ENCODE data around the gene ALB. TPM values are rescaled to one million over a fixed set of nuclear protein-coding genes. Genes with fewer than 3 reads are reported as not detected.
A peak's percentile ranks its signal among the peaks of the same experiment; 100 is the strongest.

The ALB gene
- total RNA-seq, 1 donor from 2014 or later, result 0.63 TPM

GRCh38 chr4:73443224-73443623 lies 39.1 kb downstream of the ALB start:
- Mint-ChIP-seq H3K27ac (no peak overlapping the region), H3K4me3 (no peak overlapping the region), H3K9me3 (no peaks in the 10 kb centered on the region), H3K27me3 (ENCODE audit: low read depth) (no peaks in the 10 kb centered on the region), H3K36me3 (no peaks in the 10 kb centered on the region), H3K4me1 (peaks cover 6% of the 10 kb centered on the region)
- TF ChIP-seq CTCF (IDR thresholded peaks at IDR 0.05; ENCODE audit: unreplicated experiment), result no peak
- DNase-seq (ENCODE audit: low spot score in 2 of 2, unreplicated experiment in 2 of 2), result no peak

GRCh38 chr4:73445383-73446335 lies 41.6 kb downstream of the ALB start:
- no peaks in the 10 kb centered on the region for H3K9me3 Mint-ChIP-seq
- no peaks in the 10 kb centered on the region for H3K36me3 Mint-ChIP-seq
- no peak for TF ChIP-seq CTCF (IDR thresholded peaks at IDR 0.05; ENCODE audit: unreplicated experiment)
- no peaks in the 10 kb centered on the region for H3K27me3 Mint-ChIP-seq (ENCODE audit: low read depth)
- no peak overlapping the region for H3K27ac Mint-ChIP-seq
- no peak overlapping the region for H3K4me3 Mint-ChIP-seq
- H3K4me1 Mint-ChIP-seq, result peaks cover 9% of the 10 kb centered on the region
- no peak for DNase-seq (ENCODE audit: low spot score in 2 of 2, unreplicated experiment in 2 of 2)

DNA sequence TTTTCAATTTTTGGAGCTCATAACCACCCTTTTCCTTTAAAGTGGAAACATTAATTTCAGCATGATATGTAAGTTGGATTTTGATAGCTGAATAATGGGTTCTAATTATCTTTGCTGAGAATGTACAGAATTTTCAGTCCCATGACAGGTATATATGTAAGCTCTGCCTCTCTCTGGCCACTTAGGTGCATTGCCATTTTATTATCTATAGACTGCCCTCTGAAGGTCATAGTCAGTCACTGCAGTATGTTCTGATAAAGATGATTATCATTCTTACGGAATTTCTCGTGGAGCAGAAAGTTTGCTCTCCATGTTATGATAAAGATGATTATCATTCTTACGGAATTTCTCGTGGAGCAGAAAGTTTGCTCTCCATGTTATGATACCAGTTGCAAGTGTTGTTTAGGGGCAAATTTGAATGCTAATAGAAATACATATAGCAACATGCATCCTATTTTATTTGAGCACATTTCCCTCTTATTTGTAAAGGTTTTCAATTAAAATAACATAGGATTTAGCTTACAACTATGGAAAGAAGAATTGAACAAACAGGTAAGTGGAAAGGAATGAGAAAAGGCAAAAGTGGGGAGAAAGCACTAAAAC lies 42.4 kb downstream of the ALB start:
- Mint-ChIP-seq H3K36me3 (no peaks in the 10 kb centered on the region), H3K4me3 (no peak overlapping the region), H3K27ac (no peak overlapping the region), H3K27me3 (ENCODE audit: low read depth) (no peaks in the 10 kb centered on the region), H3K9me3 (no peaks in the 10 kb centered on the region), H3K4me1 (peaks cover 11% of the 10 kb centered on the region)
- no peak for DNase-seq (ENCODE audit: low spot score in 2 of 2, unreplicated experiment in 2 of 2)
- peak; percentile 53 for TF ChIP-seq CTCF (IDR thresholded peaks at IDR 0.05; ENCODE audit: unreplicated experiment)

DNA sequence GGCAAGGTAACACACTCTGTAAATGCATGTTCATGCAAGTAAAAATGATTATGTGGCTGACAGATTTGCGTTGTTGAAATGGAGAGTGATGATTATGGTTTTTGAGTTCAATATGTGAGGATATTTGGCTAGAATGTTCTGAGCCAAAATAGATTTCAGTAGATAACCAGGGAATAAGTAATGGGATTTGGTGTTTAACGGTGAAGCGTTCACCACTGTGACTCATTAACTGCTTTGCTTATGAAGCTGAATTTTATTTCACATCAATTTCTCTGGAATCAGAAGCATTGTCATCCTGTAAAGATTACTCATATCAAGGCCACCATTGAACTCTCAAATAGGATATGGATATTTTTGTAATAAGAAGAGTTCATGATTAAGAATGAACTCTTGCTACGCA lies 43.6 kb downstream of the ALB start:
- Mint-ChIP-seq H3K27ac (no peak overlapping the region), H3K27me3 (ENCODE audit: low read depth) (no peaks in the 10 kb centered on the region), H3K9me3 (no peaks in the 10 kb centered on the region), H3K4me1 (peaks cover 13% of the 10 kb centered on the region), H3K36me3 (no peaks in the 10 kb centered on the region), H3K4me3 (no peak overlapping the region)
- no peak for DNase-seq (ENCODE audit: low spot score in 2 of 2, unreplicated experiment in 2 of 2)
- TF ChIP-seq CTCF (IDR thresholded peaks at IDR 0.05; ENCODE audit: unreplicated experiment), result no peak

DNA sequence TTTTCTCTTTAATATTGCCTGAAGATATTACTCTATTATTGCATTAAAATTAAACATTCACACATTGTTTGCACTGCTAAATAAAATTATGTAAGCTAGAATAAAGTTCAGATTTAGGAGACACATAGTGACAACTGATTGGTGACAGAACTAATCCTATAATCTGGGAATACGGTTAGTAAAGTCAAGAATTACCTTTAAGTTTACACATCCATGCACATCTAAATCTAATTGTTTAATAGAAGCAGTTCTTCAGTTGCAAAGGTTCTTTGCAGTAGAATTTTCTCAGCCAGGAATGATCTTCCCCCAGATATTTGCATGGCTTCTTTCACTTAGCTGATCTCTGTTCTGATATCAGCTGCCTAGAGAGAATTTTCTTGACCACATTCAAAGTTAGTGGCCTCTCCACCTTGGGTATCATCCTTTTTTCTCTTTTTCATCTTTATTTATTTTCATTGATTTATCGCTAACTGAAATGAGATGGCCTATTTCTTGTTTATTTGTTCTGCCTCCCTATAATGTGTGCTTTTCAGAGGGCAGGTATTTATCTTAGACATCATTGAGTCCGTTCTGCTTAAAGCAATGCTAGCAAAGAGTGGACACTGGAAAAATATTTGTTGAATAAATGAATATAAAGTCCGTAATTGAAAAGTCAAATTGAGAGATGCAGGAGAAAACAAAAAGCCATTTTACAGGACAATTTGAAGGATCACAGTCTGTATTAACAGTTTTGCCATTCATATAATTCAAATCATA lies 44.5 kb downstream of the ALB start:
- no peak overlapping the region for H3K4me3 Mint-ChIP-seq
- H3K27ac Mint-ChIP-seq, result no peak overlapping the region
- peaks cover 19% of the 10 kb centered on the region for H3K4me1 Mint-ChIP-seq
- no peak for TF ChIP-seq CTCF (IDR thresholded peaks at IDR 0.05; ENCODE audit: unreplicated experiment)
- no peaks in the 10 kb centered on the region for H3K27me3 Mint-ChIP-seq (ENCODE audit: low read depth)
- H3K36me3 Mint-ChIP-seq, result no peaks in the 10 kb centered on the region
- H3K9me3 Mint-ChIP-seq, result no peaks in the 10 kb centered on the region
- DNase-seq (ENCODE audit: low spot score in 2 of 2, unreplicated experiment in 2 of 2), result no peak

Data from mesothelial cell of epicardium (in vitro differentiated cells).